ENCODE results near the gene CRTC2. TPM values are rescaled to one million over a fixed set of nuclear protein-coding genes. Genes with fewer than 3 reads are reported as not detected.
A peak's percentile ranks its signal among the peaks of the same experiment; 100 is the strongest.

The CRTC2 gene
- total and polyA plus RNA-seq, 9 of the 15 experiments (the other 6 are each of a cell fraction or from before 2014, with no cell fraction given) = 2.7 to 26.4 (median 10.2) TPM

DNA sequence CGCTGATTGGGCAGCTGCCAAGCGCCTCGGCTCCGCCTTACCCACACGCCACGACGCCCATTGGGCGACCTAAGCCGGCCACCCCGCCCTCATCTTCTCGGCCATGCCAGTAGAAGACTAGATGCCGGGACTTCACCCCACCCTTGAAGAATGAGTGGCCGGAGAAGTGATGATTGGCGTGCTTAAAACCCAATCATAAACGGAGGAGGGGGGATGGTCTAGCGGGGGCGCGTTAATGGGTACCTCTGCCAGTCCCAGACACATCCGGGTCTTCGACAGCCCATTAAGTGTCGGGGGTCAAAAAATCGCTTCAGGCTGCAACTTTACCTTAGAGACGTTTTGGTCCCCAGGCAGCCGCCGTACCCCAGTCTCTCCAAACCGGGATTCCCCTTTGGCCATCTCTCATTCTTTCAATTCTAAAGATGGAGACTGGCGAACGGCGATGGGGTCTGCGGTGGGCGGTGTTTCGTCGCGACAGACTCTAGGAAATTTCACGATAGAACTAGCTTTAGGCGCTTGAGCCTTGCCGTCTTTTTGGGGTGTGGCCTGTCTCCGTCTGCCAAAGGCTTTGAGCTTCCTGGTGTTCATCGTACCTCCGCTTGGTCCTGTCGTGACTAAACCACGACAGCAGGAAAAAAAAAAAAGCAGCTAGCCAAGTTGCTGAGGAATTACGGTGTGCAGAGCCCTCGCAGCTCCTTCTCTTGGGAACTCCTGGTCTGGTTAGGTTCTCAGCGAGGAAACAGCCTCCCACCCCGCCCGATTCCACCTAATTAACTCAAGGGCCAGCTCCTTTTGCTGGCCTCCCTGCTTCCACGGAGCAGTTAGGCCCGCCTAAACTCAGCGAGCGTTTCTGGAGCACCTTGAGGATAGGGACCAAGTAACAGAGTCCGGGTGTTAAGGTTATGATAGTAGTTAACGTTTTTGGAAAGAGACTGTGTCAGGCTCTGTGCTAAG lies 35.2 kb downstream of the CRTC2 start, which contains the start of gene GATAD2B (continued):
- no peak for TF ChIP-seq CCNT2 (IDR thresholded peaks at IDR 0.05; ENCODE audit: borderline replicate concordance, extremely low read depth, insufficient read length, low read depth, low read length)
- TF ChIP-seq NCOR1 (IDR thresholded peaks at IDR 0.05) = no peak
- no peak for TF ChIP-seq TFAM (CRISPR knock-in tag; conservative IDR thresholded peaks at IDR 0.05)
- no peak for TF ChIP-seq PHTF2 (CRISPR knock-in tag; IDR thresholded peaks at IDR 0.05)
- TF ChIP-seq ZNF445 (CRISPR knock-in tag; IDR thresholded peaks at IDR 0.05; ENCODE audit: low read depth) = no peak
- no peak for TF ChIP-seq GATAD2A (IDR thresholded peaks at IDR 0.05)
- no peak for TF ChIP-seq FOXP1 (CRISPR knock-in tag; IDR thresholded peaks at IDR 0.05)
- peak; percentile 40; the same call in 1 of the 2 replicates for TF ChIP-seq MTA1 (IDR thresholded peaks at IDR 0.05; ENCODE audit: borderline replicate concordance)
- no peak for TF ChIP-seq ZNF41 (CRISPR knock-in tag; conservative IDR thresholded peaks at IDR 0.05)
- TF ChIP-seq BRF1 (IDR thresholded peaks at IDR 0.05; ENCODE audit: borderline replicate concordance, extremely low read depth, insufficient read length) = no peak
- TF ChIP-seq BRD9 (IDR thresholded peaks at IDR 0.05; ENCODE audit: low read depth, partially characterized antibody) = peak; percentile 53
- TF ChIP-seq, protein P1, sequence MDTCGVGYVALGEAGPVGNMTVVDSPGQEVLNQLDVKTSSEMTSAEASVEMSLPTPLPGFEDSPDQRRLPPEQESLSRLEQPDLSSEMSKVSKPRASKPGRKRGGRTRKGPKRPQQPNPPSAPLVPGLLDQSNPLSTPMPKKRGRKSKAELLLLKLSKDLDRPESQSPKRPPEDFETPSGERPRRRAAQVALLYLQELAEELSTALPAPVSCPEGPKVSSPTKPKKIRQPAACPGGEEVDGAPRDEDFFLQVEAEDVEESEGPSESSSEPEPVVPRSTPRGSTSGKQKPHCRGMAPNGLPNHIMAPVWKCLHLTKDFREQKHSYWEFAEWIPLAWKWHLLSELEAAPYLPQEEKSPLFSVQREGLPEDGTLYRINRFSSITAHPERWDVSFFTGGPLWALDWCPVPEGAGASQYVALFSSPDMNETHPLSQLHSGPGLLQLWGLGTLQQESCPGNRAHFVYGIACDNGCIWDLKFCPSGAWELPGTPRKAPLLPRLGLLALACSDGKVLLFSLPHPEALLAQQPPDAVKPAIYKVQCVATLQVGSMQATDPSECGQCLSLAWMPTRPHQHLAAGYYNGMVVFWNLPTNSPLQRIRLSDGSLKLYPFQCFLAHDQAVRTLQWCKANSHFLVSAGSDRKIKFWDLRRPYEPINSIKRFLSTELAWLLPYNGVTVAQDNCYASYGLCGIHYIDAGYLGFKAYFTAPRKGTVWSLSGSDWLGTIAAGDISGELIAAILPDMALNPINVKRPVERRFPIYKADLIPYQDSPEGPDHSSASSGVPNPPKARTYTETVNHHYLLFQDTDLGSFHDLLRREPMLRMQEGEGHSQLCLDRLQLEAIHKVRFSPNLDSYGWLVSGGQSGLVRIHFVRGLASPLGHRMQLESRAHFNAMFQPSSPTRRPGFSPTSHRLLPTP (IDR thresholded peaks at IDR 0.05; ENCODE audit: borderline replicate concordance, extremely low read depth, insufficient read length) = no peak
- TF ChIP-seq, protein P2, sequence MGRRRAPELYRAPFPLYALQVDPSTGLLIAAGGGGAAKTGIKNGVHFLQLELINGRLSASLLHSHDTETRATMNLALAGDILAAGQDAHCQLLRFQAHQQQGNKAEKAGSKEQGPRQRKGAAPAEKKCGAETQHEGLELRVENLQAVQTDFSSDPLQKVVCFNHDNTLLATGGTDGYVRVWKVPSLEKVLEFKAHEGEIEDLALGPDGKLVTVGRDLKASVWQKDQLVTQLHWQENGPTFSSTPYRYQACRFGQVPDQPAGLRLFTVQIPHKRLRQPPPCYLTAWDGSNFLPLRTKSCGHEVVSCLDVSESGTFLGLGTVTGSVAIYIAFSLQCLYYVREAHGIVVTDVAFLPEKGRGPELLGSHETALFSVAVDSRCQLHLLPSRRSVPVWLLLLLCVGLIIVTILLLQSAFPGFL (CRISPR knock-in tag; IDR thresholded peaks at IDR 0.05) = no peak
- TF ChIP-seq ZNF75A (CRISPR knock-in tag; IDR thresholded peaks at IDR 0.05) = no peak
- TF ChIP-seq ZFP1 (CRISPR knock-in tag; IDR thresholded peaks at IDR 0.05) = no peak
- peak; percentile 85 for TF ChIP-seq ZNF384 (IDR thresholded peaks at IDR 0.05; ENCODE audit: low read depth, low read length)
- TF ChIP-seq KDM5B (IDR thresholded peaks at IDR 0.05; ENCODE audit: insufficient replicate concordance, low read depth, low read length) = peak; percentile 4
- TF ChIP-seq, protein P3, sequence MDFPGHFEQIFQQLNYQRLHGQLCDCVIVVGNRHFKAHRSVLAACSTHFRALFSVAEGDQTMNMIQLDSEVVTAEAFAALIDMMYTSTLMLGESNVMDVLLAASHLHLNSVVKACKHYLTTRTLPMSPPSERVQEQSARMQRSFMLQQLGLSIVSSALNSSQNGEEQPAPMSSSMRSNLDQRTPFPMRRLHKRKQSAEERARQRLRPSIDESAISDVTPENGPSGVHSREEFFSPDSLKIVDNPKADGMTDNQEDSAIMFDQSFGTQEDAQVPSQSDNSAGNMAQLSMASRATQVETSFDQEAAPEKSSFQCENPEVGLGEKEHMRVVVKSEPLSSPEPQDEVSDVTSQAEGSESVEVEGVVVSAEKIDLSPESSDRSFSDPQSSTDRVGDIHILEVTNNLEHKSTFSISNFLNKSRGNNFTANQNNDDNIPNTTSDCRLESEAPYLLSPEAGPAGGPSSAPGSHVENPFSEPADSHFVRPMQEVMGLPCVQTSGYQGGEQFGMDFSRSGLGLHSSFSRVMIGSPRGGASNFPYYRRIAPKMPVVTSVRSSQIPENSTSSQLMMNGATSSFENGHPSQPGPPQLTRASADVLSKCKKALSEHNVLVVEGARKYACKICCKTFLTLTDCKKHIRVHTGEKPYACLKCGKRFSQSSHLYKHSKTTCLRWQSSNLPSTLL (IDR thresholded peaks at IDR 0.05) = no peak
- TF ChIP-seq MTA2 (IDR thresholded peaks at IDR 0.05; ENCODE audit: low read depth) = peak; percentile 37; the same call in 1 of the 2 replicates
- TF ChIP-seq, protein P4, sequence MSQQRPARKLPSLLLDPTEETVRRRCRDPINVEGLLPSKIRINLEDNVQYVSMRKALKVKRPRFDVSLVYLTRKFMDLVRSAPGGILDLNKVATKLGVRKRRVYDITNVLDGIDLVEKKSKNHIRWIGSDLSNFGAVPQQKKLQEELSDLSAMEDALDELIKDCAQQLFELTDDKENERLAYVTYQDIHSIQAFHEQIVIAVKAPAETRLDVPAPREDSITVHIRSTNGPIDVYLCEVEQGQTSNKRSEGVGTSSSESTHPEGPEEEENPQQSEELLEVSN (IDR thresholded peaks at IDR 0.05; ENCODE audit: borderline replicate concordance in 1 of 2, extremely low read depth in 1 of 2, insufficient read depth in 1 of 2, insufficient read length in 1 of 2, low read depth in 1 of 2, low read length in 1 of 2, poor library complexity in 1 of 2, severe bottlenecking in 1 of 2) = peak; percentile 65 to 76
- no peak for TF ChIP-seq SMARCA5 (IDR thresholded peaks at IDR 0.05)

Data from K562 (cell line).